ENCODE data around the gene SSR1.

Gene SSR1

DNA sequence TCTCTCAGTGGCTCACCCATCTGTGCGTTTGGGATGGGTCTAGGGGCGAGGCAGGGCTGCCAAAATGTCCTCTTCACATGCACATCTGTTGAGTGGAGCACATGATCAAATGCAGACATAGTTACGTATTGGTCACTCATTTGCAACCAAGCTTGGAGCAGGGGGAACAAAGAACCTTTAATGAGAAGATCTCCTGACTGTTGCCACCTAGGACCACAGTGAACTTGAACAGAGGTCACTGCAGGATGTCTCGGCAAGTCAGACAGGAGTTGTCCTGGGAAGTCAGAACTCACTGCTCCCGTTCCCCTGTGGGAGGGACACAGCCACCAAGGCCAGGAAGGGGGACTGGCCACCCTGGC is 73.4 kb downstream of the SSR1 start:
- no peak for DNase-seq (ENCODE audit: low spot score)

DNA sequence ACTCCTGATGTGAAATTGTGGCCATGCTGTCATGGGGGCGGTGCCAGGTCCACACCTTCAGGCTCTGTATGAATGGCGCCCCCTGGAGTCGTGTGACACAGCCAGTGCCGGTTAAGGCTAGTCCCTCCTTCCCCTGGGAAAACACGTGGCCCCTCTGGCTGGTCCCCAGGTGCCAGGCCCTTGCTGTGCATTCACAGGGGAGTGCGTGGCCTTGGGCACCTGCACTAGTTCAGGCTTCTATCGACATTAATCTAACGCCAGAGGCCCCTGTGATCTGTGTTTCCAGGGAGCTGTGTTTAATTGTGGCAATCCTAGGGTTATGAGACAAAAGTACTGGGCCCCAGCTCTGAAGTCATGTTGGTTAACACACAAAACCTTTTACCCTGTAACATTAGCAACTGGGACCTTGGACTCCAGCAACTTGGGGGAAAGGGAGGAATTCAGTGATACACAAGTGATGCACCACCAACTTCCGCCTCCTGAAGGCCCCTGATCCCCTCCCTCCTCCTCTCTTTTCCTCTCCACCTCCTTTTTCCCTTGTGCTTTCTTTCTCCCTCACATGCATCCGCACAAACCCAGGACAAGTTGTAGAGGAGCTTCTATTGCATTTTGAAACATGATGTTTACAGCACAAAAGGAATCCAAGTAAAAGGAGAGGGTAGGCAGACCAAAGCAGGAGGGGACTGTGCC is 74.0 kb downstream of the SSR1 start:
- peak; percentile 71 for DNase-seq (ENCODE audit: low spot score)

DNA sequence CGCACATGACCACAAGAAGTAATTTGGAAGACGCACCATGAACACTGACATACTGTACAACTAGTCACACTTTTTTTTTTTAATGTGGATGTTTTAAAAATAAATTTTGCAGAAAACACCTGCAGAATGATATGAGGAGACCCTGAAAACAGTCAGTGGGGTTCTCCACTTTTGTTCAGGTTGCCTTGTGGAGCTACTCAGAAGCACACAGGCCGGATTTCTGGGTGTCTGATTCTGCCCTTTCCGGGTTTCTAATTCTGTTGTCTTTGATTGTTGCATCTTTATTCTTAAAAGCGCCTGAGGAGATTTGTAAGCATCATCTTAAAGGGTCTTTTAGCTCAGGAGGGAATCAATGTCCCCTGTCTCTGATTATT is 74.5 kb downstream of the SSR1 start:
- DNase-seq (ENCODE audit: low spot score) = no peak

DNA sequence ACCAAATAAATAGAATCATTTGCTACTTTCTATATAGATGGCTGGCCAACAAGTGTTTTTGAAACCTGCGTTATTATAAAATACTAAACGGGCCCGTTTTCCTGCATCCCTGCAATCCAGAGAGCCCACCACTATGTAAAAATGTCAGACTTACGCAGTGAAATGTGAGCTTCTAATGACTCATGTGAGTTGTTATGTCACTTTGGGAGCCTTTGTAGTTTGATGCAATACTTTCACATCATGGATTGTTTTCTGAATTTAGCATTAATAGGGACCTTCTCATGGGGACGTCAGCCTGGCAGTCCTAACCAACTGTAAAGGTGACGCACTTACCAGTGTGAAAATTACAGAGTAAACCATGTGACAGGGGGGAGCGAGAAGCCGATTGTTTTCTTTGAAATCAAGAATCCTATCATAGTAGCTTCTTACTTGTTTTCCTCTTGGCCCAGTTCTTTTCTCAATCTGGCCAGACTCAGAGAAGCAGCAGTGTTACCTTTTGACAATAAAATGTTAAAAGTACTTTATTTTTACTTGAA is 75.3 kb downstream of the SSR1 start:
- no peak for DNase-seq (ENCODE audit: low spot score)

DNA sequence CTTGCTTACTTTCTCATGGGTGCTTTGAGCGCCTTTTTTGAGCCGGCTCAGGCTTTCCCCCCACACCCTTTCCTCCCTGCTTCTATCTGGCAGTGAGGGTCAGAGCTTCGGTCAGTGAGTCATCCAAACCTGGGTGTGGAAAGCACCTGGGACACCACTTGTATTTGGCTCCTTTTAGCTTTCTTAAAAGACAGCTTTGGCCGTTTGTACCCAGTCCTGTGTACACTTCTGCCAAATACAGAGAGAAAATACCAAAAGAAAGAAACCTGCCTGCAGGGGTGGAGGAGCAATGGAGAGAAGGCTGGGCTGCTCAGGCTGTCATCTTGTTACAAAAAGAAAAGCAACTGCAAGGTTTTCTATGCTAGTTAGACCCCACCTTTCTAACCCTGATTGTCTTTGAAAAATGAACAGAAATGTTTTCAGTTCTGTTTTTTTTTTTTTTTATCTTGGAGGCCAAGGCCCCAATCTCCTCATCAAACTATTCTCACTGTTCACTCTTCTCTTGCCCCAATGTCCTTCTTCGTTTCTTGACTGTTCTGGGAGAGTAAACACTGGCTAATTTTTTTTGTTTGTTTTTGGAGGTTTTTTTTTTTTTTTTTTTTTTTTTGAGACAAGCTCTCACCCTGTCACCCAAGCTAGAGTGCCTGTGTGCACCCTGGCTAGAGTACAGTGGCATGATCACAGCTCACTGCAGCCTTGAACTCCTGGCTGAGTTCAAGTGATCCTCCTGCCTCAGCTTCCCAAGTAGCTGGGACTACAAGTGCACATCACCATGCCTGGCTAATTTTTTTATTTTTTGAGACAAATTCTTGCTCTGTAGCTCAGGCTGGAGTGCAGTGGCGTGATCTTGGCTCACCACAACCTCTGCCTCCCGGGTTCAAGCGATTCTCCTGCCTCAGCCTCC is 76.4 kb downstream of the SSR1 start:
- DNase-seq (ENCODE audit: low spot score) = no peak

DNA sequence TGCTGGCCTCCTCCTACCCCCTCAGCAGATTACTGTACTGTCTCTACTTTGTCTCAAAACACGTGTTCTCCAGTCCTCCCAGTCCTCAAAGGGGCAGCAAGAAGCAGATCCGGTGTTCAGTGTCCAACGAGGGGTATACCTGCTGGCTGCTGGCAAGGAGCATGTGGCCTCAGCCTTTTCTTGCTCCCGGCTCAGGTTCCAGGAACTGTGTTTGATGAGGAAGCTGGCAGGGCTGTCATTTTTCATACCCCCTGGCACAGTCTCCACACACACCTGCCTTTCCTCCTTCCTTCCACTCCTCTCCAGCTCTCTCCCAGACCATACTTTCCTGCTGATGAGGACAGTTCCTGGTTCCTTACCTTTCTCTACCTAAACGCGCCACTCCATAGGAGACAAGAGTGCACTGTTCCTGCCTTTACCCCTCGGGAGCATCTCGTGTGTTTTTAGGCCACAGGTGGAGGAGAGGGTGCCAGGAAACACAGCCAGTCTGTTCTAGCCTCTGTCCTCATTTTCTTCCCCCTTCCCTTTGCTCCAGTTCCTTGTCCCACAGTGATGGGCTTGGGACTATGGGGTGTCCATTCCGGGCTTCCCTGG is 77.2 kb downstream of the SSR1 start:
- DNase-seq (ENCODE audit: low spot score) = no peak

DNA sequence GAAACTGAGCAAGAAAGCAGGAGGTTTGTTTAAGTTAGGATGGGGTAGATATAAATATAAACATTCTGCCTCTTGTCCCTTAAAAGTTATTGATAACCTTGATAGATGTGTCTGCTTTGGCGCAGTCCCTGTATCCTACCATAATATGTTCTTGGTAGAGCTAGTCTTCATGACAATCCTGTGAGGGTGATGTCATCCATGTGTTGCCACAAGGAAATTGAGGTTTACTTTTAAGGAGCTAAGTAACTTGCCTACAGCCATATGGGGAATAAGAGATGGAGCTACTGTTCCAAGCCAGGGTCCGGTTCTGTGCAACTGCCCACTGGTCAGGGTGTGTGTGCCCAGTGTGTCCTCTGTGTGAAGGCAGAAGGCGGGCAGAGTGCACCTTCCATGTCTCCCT is 78.5 kb downstream of the SSR1 start:
- no peak for DNase-seq (ENCODE audit: low spot score)

DNA sequence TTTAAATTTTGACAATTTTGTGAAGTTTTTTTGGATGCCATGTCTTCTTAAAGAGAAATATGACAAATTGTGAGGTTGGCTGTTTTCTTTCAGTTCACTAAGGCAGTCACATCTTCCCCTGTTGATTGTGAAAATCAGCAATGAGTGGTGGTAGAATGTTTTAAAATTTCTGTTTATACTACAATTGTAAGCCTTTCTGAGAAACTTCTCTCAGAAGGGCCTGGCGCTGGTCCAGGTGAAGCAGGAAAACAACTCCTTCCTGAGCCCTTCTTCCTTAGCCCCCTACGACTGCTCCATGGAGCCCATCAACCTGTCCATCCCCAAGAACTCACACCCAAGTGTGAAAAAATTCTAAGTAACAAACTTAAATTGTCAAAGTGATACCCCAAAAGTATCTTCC is 80.6 kb downstream of the SSR1 start:
- DNase-seq (ENCODE audit: low spot score) = no peak

DNA sequence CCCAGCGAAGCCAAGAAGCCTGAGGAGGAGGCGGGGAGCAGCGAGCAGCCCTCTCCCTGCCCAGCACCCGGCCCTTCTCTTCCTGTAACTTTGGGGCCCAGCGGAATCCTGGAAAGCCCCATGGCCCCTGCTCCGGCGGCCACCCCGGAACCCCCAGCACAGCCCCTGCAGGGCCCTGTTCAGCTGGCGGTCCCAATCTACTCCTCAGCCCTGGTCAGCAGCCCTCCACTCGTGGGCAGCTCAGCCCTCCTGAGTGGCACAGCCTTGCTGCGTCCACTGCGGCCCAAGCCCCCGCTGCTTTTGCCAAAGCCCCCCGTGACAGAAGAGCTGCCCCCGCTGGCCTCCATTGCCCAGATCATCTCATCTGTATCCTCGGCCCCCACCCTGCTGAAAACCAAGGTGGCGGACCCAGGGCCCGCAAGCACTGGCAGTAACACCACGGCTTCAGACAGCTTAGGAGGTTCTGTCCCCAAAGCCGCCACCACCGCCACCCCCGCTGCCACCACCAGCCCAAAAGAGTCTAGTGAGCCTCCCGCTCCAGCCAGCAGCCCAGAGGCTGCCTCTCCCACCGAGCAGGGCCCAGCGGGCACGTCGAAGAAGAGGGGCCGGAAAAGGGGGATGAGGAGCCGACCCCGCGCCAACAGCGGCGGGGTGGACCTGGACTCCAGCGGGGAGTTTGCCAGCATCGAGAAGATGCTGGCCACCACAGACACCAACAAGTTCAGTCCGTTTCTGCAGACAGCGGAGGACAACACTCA is 81.9 kb downstream of the SSR1 start:
- DNase-seq (ENCODE audit: low spot score) = no peak

DNA sequence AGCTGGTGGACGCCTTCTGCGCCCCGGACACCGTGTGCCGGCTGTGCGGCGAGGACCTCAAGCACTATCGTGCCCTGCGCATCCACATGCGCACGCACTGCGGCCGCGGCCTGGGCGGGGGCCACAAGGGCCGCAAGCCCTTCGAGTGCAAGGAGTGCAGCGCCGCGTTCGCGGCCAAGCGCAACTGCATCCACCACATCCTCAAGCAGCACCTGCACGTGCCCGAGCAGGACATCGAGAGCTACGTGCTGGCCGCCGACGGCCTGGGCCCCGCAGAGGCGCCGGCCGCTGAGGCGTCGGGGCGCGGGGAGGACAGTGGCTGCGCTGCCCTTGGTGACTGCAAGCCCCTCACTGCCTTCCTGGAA is 82.7 kb downstream of the SSR1 start:
- no peak for DNase-seq (ENCODE audit: low spot score)

DNA sequence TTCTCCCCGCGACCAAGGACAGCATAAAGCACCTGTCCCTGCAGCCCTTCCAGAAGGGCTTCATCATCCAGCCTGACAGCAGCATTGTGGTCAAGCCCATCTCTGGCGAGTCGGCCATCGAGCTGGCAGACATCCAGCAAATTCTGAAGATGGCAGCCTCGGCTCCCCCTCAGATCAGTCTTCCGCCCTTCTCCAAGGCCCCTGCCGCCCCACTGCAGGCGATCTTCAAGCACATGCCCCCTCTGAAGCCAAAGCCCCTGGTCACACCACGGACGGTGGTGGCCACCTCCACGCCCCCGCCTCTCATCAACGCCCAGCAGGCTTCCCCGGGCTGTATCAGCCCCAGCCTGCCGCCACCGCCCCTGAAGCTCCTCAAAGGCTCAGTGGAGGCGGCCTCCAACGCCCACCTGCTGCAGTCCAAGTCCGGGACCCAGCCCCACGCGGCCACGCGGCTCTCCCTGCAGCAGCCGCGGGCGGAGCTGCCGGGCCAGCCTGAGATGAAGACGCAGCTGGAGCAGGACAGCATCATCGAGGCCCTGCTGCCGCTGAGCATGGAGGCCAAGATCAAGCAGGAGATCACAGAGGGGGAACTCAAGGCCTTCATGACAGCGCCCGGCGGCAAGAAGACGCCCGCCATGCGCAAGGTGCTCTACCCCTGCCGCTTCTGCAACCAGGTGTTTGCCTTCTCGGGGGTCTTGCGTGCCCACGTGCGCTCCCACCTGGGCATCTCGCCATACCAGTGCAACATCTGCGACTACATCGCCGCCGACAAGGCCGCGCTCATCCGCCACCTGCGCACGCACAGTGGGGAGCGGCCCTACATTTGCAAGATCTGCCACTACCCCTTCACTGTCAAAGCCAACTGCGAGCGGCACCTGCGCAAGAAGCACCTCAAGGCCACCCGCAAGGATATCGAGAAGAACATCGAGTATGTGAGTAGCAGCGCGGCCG is 83.3 kb downstream of the SSR1 start:
- DNase-seq (ENCODE audit: low spot score) = no peak

DNA sequence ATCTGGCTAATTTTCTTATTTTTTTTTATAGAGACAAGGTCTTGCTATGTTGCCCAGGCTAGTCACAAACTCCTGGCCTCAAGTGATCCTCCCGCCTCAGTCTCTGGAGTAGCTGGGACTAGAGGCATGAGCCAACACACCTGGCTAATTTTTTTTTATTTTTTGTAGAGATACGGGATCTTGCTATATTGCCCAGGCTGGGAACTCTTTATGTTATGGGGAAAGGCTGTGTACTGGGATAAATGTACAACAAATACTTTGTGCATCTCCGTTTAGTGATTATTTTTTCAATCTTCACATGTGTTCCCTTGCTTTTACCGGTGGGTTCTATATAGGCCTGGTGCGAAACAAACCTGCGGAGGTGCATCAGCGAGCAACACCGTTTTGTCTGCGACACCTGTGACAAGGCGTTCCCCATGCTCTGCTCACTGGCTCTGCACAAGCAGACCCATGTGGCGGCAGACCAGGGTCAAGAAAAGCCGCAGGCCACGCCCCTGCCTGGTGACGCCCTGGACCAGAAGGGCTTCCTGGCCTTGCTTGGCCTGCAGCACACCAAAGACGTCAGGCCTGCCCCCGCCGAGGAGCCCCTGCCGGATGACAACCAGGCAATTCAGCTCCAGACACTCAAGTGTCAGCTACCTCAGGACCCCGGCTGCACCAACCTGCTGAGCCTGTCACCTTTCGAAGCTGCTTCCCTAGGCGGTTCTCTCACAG is 84.2 kb downstream of the SSR1 start:
- no peak for DNase-seq (ENCODE audit: low spot score)

DNA sequence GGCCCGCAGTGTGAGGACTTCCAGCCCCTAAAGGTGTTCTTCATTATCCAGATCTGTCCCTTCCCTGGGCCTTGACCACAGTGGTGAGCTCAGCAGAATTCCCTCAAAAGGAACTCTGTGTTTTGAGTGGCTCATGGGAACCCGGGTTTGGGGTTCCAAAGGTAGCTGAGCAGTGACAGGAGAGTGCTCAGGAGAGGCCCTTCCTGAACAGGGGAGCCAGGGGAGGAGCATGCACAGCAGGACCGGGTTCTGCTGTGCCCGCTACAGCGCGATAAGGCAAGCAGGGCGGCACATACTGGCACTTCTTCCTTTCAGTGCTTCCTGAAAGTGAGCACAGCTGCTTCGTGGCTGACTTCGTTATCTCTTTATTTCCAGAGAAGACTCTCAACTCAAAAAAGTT is 88.3 kb downstream of the SSR1 start:
- no peak for DNase-seq (ENCODE audit: low spot score)

DNA sequence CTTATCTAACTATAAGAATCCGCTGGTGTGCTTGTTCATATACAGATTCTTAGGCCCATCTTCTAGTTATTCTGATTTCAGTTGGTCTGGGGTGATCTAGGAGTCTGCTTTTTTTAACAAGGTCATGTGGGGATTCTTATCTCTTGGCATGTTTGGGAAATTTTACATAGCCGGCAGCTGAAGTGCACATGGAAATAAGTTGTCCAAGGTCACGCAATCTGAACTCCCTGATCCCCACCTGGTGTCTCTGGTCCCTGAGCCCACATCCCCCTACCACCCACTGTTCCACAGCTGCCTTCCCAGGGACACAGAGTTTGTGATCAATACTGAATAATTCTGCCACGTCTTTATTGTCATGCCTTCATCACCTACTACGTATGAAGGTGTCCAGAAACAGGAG is 90.8 kb downstream of the SSR1 start:
- DNase-seq (ENCODE audit: low spot score) = no peak

DNA sequence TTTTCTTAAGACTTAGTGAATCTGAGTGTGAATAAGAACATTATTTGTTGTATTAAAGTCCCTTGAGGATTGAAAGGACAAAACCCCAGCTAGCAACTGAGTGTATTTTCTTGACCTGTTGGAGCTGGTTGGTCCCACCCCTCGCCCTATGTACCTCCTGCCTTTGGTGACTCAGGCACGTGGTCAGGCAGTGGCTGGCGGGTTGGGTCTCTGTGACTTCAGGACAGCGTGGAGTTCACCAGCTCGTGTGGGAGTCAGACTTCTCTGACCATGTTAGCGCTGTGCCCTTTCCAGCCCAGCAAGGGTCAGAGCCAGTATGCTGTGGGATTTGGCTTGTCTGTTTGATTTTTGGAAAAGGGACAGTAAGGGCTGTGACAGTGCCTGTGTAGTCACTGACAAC is 93.7 kb downstream of the SSR1 start:
- DNase-seq (ENCODE audit: low spot score) = no peak

DNA sequence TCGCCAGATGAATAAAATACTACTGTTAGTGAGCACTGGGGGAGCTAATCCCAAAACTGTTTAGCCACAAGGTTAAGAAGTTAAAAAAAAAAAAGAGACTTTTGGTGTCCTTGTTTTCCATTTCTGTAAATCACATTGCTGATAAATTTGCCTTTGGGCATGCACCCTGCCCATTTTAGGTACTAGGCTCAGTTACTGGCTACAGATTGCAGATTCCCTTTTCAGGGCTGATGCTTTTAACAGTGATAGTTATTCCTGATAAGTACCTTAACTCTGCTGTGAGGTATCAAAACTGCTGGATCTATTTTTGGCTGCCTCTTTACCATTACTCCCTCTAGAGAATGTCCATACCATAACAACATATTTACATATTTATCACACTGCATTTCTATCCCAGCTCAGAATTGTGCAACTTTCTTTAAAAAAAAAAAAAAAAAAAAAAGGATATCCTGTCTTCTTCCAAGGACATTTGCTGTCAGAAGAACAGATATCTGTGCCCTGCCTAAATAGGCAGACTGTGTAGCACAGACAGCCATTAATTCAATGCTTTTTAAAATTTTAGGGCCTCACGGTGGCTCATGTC is 94.5 kb downstream of the SSR1 start:
- DNase-seq (ENCODE audit: low spot score) = no peak
